Astrocyte of the hippocampus (primary cell): Measurements from ENCODE around the gene MALSU1.

Experiments
- DNase-seq: peaks from one replicate; pipeline ENCODE4 v3.0.0; 2011; ENCODE audit warnings: low read depth, low spot score

Gene MALSU1

DNA sequence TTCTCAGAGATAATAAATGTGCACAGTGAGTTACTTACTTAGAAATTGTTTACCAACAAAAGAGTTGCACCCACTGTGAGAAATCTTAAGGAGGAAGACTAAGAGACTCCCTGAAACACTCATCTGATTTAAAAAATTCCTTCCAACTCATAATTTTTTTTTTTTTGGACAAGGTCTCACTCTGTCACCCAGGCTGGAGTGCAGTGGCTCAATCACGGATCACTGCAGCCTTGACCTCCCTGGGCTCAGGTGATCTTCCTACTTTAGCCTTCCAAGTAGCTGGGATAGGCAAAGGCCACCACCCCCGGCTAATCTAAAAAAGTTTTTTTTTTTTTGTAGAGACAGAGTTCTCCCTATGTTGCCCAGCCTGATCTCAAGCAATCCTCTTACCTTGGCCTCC lies 36.0 kb downstream of the MALSU1 start:
- no peak for DNase-seq

DNA sequence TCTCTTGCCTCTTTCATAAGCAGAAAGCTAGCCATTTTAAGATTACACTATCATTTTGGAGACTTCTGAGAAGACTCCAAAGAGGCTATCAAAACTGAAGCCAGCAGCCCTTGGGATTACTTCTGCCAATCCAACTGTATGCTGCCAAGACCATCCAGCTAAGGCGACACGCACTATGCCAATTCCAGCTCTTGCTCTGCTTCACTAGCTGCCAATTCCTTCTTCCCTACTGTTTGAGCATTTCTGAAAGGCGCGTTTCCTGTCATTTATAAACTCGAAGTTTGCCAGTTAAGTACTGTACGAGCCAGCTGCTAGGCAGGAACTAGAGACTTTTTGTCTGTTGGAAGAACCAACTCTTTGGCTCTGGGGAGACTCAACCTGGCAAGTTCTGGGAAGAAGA lies 36.5 kb downstream of the MALSU1 start:
- DNase-seq: peak; percentile 51

GRCh38 chr7:23336086-23336485 lies 36.9 kb downstream of the MALSU1 start:
- DNase-seq: no peak

DNA sequence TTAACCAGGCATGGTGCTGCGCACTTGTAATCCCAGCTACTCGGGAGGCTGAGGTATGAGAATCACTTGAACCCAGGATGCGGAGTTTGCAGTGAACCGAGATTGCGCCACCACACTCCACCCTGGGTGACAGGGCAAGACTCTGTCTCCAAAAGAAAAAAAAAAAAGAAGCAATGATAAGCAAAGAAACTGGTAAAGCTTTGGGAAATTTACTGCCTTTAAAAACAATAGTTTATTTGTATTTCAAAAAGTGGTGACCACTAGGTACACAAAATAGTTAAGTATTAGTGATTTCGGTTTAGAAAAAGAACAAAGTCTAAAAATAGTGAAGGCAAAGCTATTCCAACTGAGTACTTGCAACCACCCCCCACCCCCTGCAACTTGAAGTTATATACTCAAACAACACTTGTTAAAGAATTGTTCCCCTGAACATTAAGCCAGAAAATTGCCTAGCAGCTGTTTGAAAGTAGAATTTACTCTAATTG lies 37.7 kb downstream of the MALSU1 start:
- no peak for DNase-seq

- no peak for DNase-seq
Measured at GRCh38 chr7:23337374-23337773, 38.2 kb downstream of the MALSU1 start.

GRCh38 chr7:23338439-23338838 lies 39.3 kb downstream of the MALSU1 start:
- no peak for DNase-seq

GRCh38 chr7:23338863-23339262 lies 39.7 kb downstream of the MALSU1 start:
- no peak for DNase-seq

- DNase-seq: no peak
Measured at GRCh38 chr7:23341846-23342598, 42.9 kb downstream of the MALSU1 start.

GRCh38 chr7:23343102-23343501 lies 44.0 kb downstream of the MALSU1 start:
- no peak for DNase-seq

DNA sequence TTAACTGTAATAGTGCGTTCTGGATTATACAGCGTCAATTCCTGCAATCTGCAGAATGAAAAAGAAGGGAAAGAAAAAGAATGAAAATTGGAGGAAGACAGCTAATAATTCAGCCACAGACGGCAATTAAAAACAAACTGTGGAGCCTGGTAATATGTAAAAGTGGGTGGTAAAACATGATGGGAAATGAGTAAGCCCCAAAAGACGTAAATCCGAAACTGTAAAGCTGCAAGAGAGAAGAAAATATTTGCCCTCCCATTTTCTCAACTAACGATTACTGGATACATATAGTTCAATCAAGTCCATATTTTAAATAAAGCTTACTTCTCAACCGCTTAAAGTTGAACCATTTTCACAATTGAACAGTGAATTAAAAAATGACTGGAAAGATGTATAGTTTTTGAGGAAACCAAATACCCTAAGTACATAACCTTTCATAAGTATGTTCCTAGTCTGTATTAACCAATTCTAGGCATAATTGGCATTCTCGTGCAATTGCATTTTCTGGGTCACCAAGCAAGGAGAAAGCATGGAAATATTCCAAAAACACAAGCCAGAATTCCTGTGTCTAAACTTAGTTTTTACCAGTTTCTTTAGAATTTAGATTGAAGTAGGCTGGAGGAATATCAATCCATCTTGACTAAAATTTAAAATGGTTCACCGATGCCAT lies 44.8 kb downstream of the MALSU1 start:
- DNase-seq: peak; percentile 79

- no peak for DNase-seq
Measured at GRCh38 chr7:23345601-23346000, 46.5 kb downstream of the MALSU1 start.

GRCh38 chr7:23346316-23346715 lies 47.2 kb downstream of the MALSU1 start:
- no peak for DNase-seq

DNA sequence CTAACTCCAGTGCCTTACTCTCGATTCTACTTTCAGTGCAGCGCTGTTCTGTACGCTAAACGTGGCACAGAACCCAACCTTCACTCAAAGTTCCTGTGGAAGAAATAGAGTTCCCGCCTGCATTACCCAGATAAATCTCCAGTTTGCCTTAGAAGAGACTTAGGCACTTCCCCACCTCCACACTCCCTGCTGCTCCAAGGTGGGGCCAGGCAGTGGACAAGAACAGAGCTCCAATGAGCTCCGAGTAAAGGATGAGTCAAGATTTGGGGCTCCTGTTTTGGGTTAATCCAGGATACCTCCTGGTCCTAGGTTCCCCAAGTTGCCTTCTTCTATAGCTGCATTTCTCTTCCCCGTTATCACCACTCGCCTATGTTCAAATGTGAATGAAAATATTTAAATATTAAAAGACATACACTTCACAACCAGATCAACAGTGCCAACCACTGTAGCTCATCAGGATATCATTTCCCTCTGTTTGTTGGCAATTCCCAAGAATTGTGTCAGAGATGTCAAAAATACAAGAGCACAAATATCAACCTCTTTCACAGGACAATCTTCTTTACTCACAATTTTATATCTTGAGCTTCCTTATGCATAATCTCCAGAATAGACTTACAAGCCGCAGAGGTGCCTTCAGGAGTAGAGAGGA lies 48.0 kb downstream of the MALSU1 start:
- DNase-seq: no peak

DNA sequence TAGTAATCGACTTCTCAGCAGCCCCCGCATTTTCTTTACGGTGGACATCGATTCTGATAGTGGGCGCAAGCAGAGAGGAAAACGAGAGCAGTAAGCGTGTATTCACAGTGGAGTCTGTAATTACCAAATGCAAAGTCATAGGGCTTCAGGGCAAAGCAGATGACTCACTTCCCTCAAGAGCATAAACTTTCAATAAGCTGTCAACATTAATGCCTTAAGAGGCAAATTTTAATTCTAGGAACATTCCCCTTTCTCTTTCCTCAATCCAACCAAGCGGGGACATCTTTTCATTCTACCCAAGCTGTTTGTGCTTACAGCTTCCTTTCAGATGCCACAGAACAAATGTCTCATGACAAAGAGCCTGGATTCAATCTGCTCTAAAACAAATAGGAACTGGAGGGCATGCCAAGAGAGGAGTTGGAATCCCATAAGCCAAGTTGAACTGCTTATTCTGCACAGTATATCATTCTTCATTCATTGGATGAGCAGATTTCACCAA lies 48.6 kb downstream of the MALSU1 start:
- peak; percentile 80 for DNase-seq

GRCh38 chr7:23349484-23350157 lies 50.5 kb downstream of the MALSU1 start:
- peak; percentile 84 for DNase-seq

DNA sequence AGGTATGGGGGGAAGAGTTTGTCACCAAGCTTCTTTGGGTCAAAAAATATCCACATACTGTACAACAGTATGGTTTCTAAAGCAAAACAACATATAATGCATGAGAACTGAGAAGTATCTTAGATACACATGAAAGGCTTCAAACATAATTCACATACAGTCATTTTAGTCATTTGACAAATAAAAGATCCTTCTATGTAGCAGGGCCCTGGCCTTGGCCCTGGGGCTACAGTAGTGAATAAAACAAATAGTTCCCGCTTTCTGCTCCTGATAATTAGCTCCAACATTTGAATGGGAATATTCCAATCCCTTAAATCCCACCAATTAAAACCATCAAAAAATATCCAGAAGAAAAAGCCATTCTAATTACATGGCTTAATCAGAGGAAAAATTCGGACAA lies 51.3 kb downstream of the MALSU1 start:
- no peak for DNase-seq

GRCh38 chr7:23353172-23353571 lies 54.0 kb downstream of the MALSU1 start:
- DNase-seq: peak; percentile 68

DNA sequence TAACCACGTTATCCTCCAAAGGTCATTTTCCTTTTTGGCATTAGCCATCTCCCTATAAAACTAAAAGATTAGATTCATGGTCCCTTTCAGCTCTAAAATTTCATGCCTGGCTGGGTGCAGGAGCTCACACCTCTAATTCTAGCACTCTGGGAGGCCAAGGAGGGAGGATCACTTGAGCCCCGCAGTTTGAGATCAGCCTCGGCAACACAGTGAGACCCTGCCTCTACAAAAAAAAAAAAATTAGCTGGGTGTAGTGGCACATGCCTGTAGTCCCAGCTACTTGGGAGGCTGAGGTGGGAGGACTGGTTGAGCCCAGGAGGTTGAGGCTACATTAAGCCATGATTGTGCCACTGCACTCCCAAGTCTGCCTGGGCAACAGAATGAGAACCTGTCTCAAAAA lies 57.0 kb downstream of the MALSU1 start:
- DNase-seq: no peak

DNA sequence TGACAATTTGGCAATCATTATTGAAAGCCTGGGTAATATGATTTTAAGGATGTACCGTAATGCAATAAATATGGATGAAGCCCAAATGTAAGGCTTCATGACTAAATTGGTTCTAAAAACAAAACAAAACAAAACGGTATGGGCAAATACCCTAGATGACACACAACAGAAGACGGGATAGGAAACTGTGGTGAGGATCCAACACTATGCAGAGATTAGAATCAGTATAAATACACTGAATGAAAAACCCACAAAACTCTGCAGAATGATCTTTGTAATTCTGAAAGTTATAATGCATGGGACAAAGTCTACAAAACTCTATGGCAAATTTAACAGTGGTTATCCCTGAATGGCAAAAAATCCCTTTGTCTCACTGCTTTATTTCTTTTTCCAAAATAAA lies 57.6 kb downstream of the MALSU1 start:
- DNase-seq: no peak

DNA sequence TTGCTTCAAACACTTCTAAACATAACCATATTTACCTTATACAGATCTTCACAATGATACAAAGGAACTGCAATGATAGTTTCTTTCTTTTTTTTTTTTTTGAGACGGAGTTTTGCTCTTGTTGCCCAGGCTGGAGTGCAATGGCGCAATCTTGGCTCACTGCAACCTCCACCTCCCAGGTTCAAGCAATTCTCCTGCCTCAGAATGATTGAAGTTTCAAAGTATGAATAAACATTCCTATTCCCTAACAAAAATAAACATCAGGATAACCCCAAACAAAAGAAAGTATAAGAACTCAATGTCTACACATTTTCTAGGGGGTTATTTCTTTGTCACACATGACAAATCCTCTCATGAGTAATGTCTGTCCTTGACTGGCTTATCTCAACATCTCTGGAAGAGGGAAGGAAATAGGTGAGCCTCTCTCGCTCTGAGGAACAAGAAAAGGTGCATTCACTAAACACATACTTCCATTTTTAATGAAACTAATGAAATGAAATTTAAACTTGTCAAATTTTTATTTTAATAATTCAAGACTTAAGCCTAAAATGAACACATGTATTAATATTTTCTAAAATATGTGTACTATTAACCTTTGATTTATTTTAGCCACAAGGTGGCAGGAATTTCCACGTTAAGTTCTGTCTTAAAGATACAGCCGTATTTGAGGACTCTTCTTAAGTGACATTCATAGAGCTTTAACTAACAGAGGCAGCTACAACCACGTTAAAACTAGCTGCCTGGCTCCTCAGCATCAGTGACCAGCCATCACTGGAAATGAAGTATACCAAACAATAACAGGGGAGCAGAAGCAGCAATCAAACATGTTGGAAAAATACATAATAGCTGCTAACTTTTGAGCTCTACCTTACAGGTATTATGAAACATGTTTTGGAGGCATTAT lies 58.3 kb downstream of the MALSU1 start:
- DNase-seq: peak; percentile 73

GRCh38 chr7:23358152-23358674 lies 59.1 kb downstream of the MALSU1 start:
- DNase-seq: no peak
